ENCODE data around the gene GPR39. TPM values are rescaled to one million over a fixed set of nuclear protein-coding genes. Genes with fewer than 3 reads are reported as not detected.

Gene GPR39
- total RNA-seq, 1 donor from 2014 or later = not detected

- no peak for TF ChIP-seq POLR2A (IDR thresholded peaks at IDR 0.05)
- TF ChIP-seq CTCF (IDR thresholded peaks at IDR 0.05) = no peak
- TF ChIP-seq POLR2AphosphoS5 (IDR thresholded peaks at IDR 0.05; ENCODE audit: insufficient read depth in 1 of 2, low read depth in 1 of 2) = peak in 1 of 2 donors; percentile 53
- Histone ChIP-seq H3K9me3 (no peaks in the 10 kb centered on the region), H3K4me3 (peak overlapping the region; percentile 48 to 58), H3K36me3 (no peaks in the 10 kb centered on the region), H3K27me3 (no peaks in the 10 kb centered on the region), H3K4me1 (peaks cover 19% of the 10 kb centered on the region), H3K27ac (peak overlapping the region; percentile 34)
- intact Hi-C loops (cut with DNase I) = no loop called here
- peak in 1 of 2 donors; percentile 91 for DNase-seq (ENCODE audit: extremely low spot score in 2 of 2)
These were observed 486 bp upstream of the GPR39 start for GRCh38 chr2:132415915-132416722.

- no peak for TF ChIP-seq CTCF (IDR thresholded peaks at IDR 0.05)
- TF ChIP-seq POLR2A (IDR thresholded peaks at IDR 0.05) = no peak
- no peak for TF ChIP-seq POLR2AphosphoS5 (IDR thresholded peaks at IDR 0.05; ENCODE audit: insufficient read depth in 1 of 2, low read depth in 1 of 2)
- peak in 1 of 2 donors; percentile 49 for DNase-seq (ENCODE audit: extremely low spot score in 2 of 2)
- H3K9me3 ChIP-seq = no peaks in the 10 kb centered on the region
- H3K27me3 ChIP-seq = no peaks in the 10 kb centered on the region
- H3K36me3 ChIP-seq = no peaks in the 10 kb centered on the region
- H3K4me1 ChIP-seq = peaks cover 19% of the 10 kb centered on the region
- H3K4me3 ChIP-seq = no peak overlapping the region
- intact Hi-C loops (cut with DNase I) = no loop called here
- no peak overlapping the region for H3K27ac ChIP-seq
These were observed 928 bp downstream of the GPR39 start for GRCh38 chr2:132417430-132418035.

DNA sequence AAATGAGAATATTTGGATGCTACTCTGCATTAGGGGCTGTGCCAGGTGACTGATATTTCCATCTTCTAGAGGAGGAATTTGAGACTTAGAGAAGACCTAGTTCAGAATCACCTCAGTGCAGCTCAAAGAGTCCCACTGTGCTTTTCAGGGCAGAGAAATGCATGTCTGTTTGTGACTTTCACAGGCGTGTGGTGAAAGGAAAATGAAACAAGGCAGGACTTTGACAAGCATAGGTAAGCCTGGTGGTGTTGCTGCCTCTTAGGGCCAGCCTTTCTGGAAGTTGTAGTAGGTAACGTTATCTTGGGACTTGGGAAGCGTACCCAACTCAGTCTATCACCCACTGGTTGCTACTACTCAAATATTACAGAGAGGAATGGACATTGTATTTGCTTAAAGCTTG is 2.6 kb downstream of the GPR39 start:
- H3K27me3 ChIP-seq = no peaks in the 10 kb centered on the region
- DNase-seq (ENCODE audit: extremely low spot score in 2 of 2) = no peak
- H3K36me3 ChIP-seq = no peaks in the 10 kb centered on the region
- peaks cover 19% of the 10 kb centered on the region for H3K4me1 ChIP-seq
- intact Hi-C loops (cut with DNase I) = no loop called here
- no peak overlapping the region for H3K4me3 ChIP-seq
- H3K27ac ChIP-seq = no peak overlapping the region
- H3K9me3 ChIP-seq = no peaks in the 10 kb centered on the region
- no peak for TF ChIP-seq POLR2AphosphoS5 (IDR thresholded peaks at IDR 0.05; ENCODE audit: insufficient read depth in 1 of 2, low read depth in 1 of 2)

GRCh38 chr2:132419941-132420340 is 3.3 kb downstream of the GPR39 start:
- Histone ChIP-seq H3K36me3 (no peaks in the 10 kb centered on the region), H3K4me1 (peaks cover 19% of the 10 kb centered on the region), H3K27ac (no peak overlapping the region), H3K4me3 (no peak overlapping the region), H3K9me3 (no peaks in the 10 kb centered on the region), H3K27me3 (no peaks in the 10 kb centered on the region)
- no peak for DNase-seq (ENCODE audit: extremely low spot score in 2 of 2)
- TF ChIP-seq POLR2AphosphoS5 (IDR thresholded peaks at IDR 0.05; ENCODE audit: insufficient read depth in 1 of 2, low read depth in 1 of 2) (no peak), POLR2A (IDR thresholded peaks at IDR 0.05) (no peak), CTCF (IDR thresholded peaks at IDR 0.05) (no peak)
- intact Hi-C loops (cut with DNase I) = no loop called here

DNA sequence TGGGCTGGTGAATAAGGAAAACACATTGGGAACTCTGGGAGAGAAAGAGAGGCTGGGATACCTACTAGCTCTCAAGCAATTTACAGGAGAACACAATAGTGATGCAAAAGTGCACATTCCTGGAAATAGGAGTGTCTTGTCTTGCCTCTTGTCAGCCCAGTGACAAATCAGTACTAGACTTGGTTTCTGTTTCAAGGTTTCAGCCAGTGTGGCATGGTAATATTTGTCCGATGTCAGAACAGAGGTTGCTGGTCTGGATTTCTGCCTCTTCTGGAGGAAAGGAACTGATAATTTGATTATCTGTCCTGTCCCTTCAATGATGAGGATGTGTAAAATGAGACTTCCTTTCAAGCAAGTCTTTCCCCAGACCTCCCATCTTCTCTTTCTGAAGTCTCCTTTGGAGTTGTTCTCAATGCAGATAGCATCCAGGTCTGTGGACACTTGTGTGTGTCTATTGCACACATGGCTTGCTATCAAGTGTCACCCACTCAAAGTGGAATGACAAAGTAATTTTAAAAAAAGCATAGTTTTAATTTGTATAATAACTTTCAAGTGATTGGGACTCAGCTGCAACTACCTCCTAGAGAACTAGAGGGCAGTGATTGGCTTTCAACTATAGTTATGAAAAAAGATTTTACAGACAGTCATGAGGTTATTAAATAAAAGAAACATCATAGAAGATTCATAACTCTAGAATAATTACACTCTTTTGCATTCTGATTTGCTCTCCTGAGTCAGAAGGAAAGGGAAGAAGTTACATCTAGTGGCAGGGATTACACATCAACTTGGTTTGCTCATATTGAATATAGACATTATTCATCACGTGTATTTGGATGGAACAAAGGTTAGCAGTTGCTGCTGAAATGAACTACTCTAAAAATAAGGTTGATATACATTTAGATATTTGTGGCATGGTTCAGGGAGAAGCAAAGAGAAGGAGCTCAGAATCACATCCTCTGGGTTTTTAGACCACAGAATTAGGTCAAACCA is 4.5 kb downstream of the GPR39 start:
- no peak overlapping the region for H3K4me3 ChIP-seq
- peaks cover 7% of the 10 kb centered on the region for H3K4me1 ChIP-seq
- no peaks in the 10 kb centered on the region for H3K9me3 ChIP-seq
- H3K36me3 ChIP-seq = no peaks in the 10 kb centered on the region
- intact Hi-C loops (cut with DNase I) = no loop called here
- DNase-seq (ENCODE audit: extremely low spot score in 2 of 2) = peak in 1 of 2 donors; percentile 27
- H3K27me3 ChIP-seq = no peaks in the 10 kb centered on the region
- TF ChIP-seq CTCF (IDR thresholded peaks at IDR 0.05) (no peak), POLR2AphosphoS5 (IDR thresholded peaks at IDR 0.05; ENCODE audit: insufficient read depth in 1 of 2, low read depth in 1 of 2) (no peak), POLR2A (IDR thresholded peaks at IDR 0.05) (no peak)
- no peak overlapping the region for H3K27ac ChIP-seq

Measured in vagina (tissue), 2 donors.